Stimulated activated CD8-positive, alpha-beta memory T cell treated with anti-CD3 and anti-CD28 coated beads, Interleukin-12 subunit alpha, Interleukin-12 subunit beta, amount 100 ng/mL, for 1 hour (primary cell): ENCODE data around the gene SLC38A11.
"Not testable (repeated sequence)": the region's sequence is repeated elsewhere in the genome, so short reads cannot be mapped to it uniquely, and the experiment has no call there.

Experiments
- DNase-seq: peaks from one replicate; pipeline ENCODE4 v3.0.0-alpha.2; 2020; ENCODE audit warnings: low read depth

The SLC38A11 gene

GRCh38 chr2:164877169-164877568 lies 78.2 kb downstream of the SLC38A11 start:
- DNase-seq = no peak

GRCh38 chr2:164875334-164876205 lies 79.8 kb downstream of the SLC38A11 start:
- DNase-seq = no peak

DNA sequence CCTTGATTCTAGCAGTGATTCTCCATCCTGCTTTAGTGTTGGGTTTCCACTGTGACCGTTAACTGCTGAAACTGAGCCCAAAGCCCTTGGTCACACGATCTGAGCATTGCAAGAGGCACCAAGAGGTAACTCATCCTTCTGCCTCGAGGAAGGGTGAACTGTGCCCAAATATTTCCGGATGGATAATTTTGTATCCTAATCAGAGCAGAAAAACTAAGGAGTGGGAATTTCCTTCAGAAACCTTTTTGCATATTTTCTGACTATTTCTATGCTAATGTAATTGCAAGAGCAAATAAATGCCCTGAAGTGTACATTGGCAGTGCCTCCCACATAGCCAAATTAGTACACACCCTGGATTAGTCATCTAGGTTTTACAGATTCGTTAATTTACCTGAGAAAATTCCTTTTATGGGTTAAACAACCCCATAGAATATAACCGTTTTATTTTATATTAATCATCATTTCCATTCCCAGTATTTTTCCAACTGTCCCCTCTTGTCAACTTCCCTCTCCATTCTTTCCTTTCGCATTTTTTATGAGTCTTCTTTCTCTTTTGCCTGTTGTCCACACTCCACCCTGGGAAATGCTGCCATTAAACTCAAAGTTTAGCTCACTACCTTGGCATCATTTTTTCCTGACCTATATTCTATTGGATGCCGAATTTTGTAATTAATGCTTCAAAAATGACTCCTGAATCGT lies 82.0 kb downstream of the SLC38A11 start:
- no peak for DNase-seq

GRCh38 chr2:164871404-164871803 lies 83.9 kb downstream of the SLC38A11 start:
- DNase-seq = no peak

DNA sequence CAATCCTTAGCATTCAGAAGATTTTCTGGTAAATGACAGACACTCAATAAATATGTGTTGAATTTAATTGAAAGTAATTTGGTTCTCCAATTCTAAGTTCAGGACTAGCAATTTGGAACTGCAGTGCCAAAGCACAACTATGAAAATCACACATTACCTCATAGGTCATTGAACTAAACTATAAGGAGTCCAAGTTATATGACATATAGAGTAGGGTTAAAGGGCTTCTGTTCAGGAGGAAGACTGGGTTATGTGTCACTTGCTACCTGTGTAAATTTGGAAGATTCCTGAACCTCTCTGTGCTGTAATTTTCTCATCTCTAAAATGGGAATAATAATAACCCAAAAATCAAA lies 85.9 kb downstream of the SLC38A11 start:
- DNase-seq = no peak

- no peak for DNase-seq
Observed at GRCh38 chr2:164868563-164869419, 86.5 kb downstream of the SLC38A11 start.

GRCh38 chr2:164867779-164868397 lies 87.4 kb downstream of the SLC38A11 start:
- DNase-seq = no peak

DNA sequence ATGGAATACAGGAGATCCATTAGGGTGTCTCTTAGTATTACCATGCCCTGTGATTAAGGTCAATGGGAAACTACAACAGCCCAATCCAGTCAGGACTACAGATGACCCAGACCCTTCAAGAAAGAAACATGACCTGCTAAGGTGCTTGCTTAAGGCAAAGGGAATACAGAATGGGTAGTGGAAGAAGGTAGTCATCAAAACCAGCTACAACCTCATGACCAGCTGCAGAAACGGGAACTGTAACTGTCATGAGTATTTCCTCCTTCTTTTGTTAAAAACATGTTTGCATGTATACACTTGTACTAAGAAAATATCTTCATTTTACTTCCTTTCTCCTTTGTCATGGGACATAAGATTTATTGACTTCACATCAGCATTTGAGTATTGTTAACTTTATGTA lies 88.9 kb downstream of the SLC38A11 start:
- not testable (repeated sequence) for DNase-seq

GRCh38 chr2:164860694-164861042 lies 94.7 kb downstream of the SLC38A11 start:
- DNase-seq = no peak

- not testable (repeated sequence) for DNase-seq
Observed at GRCh38 chr2:164859906-164860693, 95.2 kb downstream of the SLC38A11 start.

DNA sequence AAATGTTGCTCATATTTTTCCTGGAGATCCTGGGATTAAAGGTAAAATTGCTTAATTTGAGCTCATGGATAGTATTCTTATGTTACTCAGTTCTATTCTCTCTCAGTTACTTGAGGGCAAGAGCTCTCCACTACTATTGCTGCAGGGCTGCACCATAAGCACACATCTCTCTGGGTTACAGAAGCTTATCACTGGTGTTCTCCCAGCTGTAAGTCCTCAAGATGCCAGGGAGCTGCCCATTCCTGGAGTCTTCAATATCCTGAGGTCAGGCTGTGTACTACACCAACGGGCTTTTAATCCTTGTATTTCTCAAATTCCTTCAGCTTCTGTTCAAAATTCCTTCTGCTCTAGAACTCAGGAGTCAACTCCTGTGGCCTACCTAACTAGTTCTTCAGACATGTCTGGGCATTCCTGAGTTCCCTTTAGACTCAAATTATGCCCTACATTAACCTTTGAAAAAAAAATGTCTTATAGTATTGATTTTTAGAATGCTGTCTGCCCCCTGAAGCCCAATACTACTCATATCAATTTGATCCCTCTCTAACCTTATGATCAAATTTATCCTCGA lies 96.0 kb downstream of the SLC38A11 start:
- DNase-seq = no peak

- DNase-seq = no peak
Observed at GRCh38 chr2:164852086-164852485, 103.2 kb downstream of the SLC38A11 start.

DNA sequence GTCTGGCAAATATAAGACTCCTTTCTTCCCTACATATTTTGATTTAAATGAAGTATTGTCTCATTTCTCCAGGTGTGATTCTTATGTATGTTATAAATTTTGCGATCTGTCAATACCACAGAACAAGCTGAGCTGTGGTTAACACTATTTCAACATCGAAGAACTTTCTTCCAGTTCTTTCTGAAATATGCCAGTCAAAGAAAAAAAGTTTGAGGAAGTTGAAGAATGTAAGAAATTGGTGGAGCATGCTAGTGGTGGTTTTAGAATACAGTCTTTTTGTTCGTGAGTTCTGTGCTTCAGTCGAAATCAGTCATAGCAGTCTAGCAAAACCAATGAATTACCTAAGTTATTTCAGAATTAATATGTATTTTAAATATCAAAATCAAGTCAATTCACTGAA lies 105.1 kb downstream of the SLC38A11 start:
- no peak for DNase-seq

DNA sequence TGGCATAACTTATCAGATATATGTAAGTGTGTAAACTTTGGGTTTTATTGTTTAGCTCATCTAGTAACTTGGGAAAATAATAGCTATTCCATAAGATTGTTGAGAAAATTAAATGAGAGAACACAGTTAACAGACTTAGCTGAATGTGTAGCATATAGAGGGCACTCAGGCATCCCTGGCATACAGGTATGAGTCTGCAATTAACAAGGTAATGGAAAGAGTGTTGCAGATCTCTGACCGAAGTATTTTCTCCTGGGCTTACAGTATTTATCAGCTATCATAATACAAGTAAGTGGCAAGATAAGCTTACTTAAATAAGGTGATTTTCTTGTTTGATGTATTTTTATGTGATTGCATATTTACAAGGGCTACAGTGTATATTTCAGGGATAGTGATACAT lies 105.8 kb downstream of the SLC38A11 start:
- no peak for DNase-seq

- DNase-seq = no peak
Observed at GRCh38 chr2:164847981-164848741, 107.2 kb downstream of the SLC38A11 start.

- no peak for DNase-seq
Observed at GRCh38 chr2:164847291-164847690, 108.0 kb downstream of the SLC38A11 start.

DNA sequence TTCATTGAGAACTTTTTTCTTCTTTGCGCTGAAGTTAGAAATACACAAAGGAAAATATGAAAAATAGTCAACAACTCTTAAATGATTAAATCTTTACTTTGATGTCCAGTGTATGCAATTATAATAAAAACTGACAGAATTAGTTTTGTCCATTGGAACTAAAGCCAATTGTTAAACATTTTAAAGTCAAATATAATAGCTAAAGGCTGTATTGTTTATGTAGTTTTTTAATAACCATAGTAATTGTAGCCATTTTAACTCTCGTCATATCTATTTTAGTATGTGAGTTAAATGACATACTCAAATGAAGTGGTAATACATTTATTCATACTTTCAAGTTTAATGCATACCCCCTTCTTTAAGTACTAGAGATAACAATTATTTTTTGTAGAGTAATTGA lies 109.0 kb downstream of the SLC38A11 start:
- no peak for DNase-seq
